DMS153 treated with DMSO at 0.1 percent for 48 hours (cell line): ENCODE data around the gene RASAL2.
"Not testable (repeated sequence)": the region's sequence is repeated elsewhere in the genome, so short reads cannot be mapped to it uniquely, and the experiment has no call there.

Experiments used
- DNase-seq: peaks from one replicate; lab custom pipeline; 2025; ENCODE audit not compliant: unreplicated experiment; lab: John Stamatoyannopoulos, UW

Gene RASAL2

GRCh38 chr1:178115260-178115659 lies 21.4 kb downstream of the RASAL2 start:
- DNase-seq: no peak

GRCh38 chr1:178118524-178118923 lies 24.6 kb downstream of the RASAL2 start:
- DNase-seq: no peak

- DNase-seq: no peak
Observed at GRCh38 chr1:178119628-178120027, 25.7 kb downstream of the RASAL2 start.

- no peak for DNase-seq
Observed at GRCh38 chr1:178120088-178120487, 26.2 kb downstream of the RASAL2 start.

GRCh38 chr1:178120520-178121052 lies 26.7 kb downstream of the RASAL2 start:
- DNase-seq: not testable (repeated sequence)

- DNase-seq: no peak
Observed at GRCh38 chr1:178121883-178122282, 28.0 kb downstream of the RASAL2 start.

GRCh38 chr1:178122283-178122682 lies 28.4 kb downstream of the RASAL2 start:
- DNase-seq: no peak

- no peak for DNase-seq
Observed at GRCh38 chr1:178124115-178124514, 30.2 kb downstream of the RASAL2 start.

GRCh38 chr1:178126261-178126660 lies 32.4 kb downstream of the RASAL2 start:
- DNase-seq: no peak

GRCh38 chr1:178126741-178127185 lies 32.9 kb downstream of the RASAL2 start:
- no peak for DNase-seq

GRCh38 chr1:178127482-178128191 lies 33.7 kb downstream of the RASAL2 start:
- DNase-seq: no peak

- DNase-seq: no peak
Observed at GRCh38 chr1:178133239-178133989, 39.5 kb downstream of the RASAL2 start.

- DNase-seq: no peak
Observed at GRCh38 chr1:178134061-178134460, 40.2 kb downstream of the RASAL2 start.

- DNase-seq: no peak
Observed at GRCh38 chr1:178137238-178137637, 43.3 kb downstream of the RASAL2 start.

GRCh38 chr1:178142806-178143205 lies 48.9 kb downstream of the RASAL2 start:
- no peak for DNase-seq

GRCh38 chr1:178143730-178144690 lies 50.1 kb downstream of the RASAL2 start:
- DNase-seq: no peak

- DNase-seq: no peak
Observed at GRCh38 chr1:178145605-178146004, 51.7 kb downstream of the RASAL2 start.

- DNase-seq: no peak
Observed at GRCh38 chr1:178146436-178146835, 52.5 kb downstream of the RASAL2 start.

- DNase-seq: no peak
Observed at GRCh38 chr1:178150610-178151009, 56.7 kb downstream of the RASAL2 start.

GRCh38 chr1:178151831-178152230 lies 57.9 kb downstream of the RASAL2 start:
- DNase-seq: no peak
